OCI-LY7 (cell line): ENCODE results near the gene MLPH. TPM values are rescaled to one million over a fixed set of nuclear protein-coding genes. Genes with fewer than 3 reads are reported as not detected.

Source experiments
- BruUV-seq: library from RNA; stranded (reverse); fragments of 400-500 nt; replicated peaks from 2 replicates; lab custom pipeline; 2021; lab: Mats Ljungman, UMichigan
- CTCF ChIA-PET: fragments of 300-600 bp; sonication (Branson Sonifier 250); formaldehyde crosslinking; loops from one replicate; lab custom pipeline; 2022; ENCODE audit warnings: antibody characterized with exemption; ENCODE audit not compliant: unreplicated experiment; lab: Charles Lee
- POLR2A ChIA-PET: fragments of 300-600 bp; sonication (Branson Sonifier 250); formaldehyde crosslinking; loops from one replicate; lab custom pipeline; 2022; ENCODE audit warnings: antibody characterized with exemption; lab: Charles Lee
- DNase-seq: peaks from one replicate; pipeline ENCODE4 v3.0.0-alpha.2; 2015; ENCODE audit warnings: low spot score
- H2AFZ ChIP-seq: fragments of 200-600 bp; sonication (generic), shearing (Covaris generic); 2 replicates; pipeline ENCODE4 v1.6.1; 2014; ENCODE audit warnings: mild to moderate bottlenecking, antibody characterized with exemption, low read length, moderate library complexity
- H3K27ac ChIP-seq: fragments of 200-600 bp; sonication (generic); 2 replicates; pipeline ENCODE4 v1.5.1; 2014; ENCODE audit warnings: mixed run types, low read depth, mild to moderate bottlenecking, moderate library complexity, low read length, inconsistent platforms; ENCODE audit not compliant: poor library complexity, severe bottlenecking
- H3K36me3 ChIP-seq: fragments of 200-600 bp; sonication (generic); 2 replicates; pipeline ENCODE4 v1.6.1; 2014; ENCODE audit warnings: mild to moderate bottlenecking, antibody characterized with exemption, low read length, moderate library complexity, mixed read lengths; ENCODE audit not compliant: insufficient read depth
- H3K4me1 ChIP-seq: fragments of 200-600 bp; sonication (generic); 2 replicates; pipeline ENCODE4 v1.5.1; 2014; ENCODE audit warnings: mild to moderate bottlenecking, low read length; ENCODE audit not compliant: insufficient read depth, poor library complexity, severe bottlenecking
- H3K4me2 ChIP-seq: fragments of 200-600 bp; sonication (generic); 2 replicates; pipeline ENCODE4 v1.6.1; 2014; ENCODE audit warnings: mild to moderate bottlenecking, low read length
- H3K4me3 ChIP-seq: fragments of 200-600 bp; sonication (generic); 2 replicates; pipeline ENCODE4 v1.5.1; 2014; ENCODE audit warnings: mild to moderate bottlenecking, low read depth, low read length; ENCODE audit not compliant: poor library complexity, severe bottlenecking
- H3K79me2 ChIP-seq: fragments of 200-600 bp; sonication (generic); 2 replicates; pipeline ENCODE4 v1.6.1; 2016; ENCODE audit warnings: low read depth, mild to moderate bottlenecking, low read length, moderate library complexity, mixed read lengths; ENCODE audit not compliant: insufficient read depth
- H3K9me2 ChIP-seq: fragments of 200-600 bp; sonication (generic); 2 replicates; pipeline ENCODE4 v1.6.1; 2016; ENCODE audit warnings: mild to moderate bottlenecking, low read length, mixed read lengths; ENCODE audit not compliant: insufficient read depth
- H3K9me3 ChIP-seq: fragments of 200-600 bp; sonication (generic); 2 replicates; pipeline ENCODE4 v1.6.1; 2014; ENCODE audit warnings: mild to moderate bottlenecking, mixed run types, low read length, mixed read lengths
- H4K20me1 ChIP-seq: fragments of 200-600 bp; sonication (generic); 2 replicates; pipeline ENCODE4 v1.6.1; 2014; ENCODE audit warnings: mild to moderate bottlenecking, antibody characterized with exemption, low read length, moderate library complexity, mixed read lengths; ENCODE audit not compliant: insufficient read depth
- EZH2phosphoT487 ChIP-seq: fragments of 200-600 bp; sonication (generic); IDR thresholded peaks from 2 replicates; pipeline ENCODE4 v1.6.1; 2018; ENCODE audit warnings: low read depth, borderline replicate concordance, mild to moderate bottlenecking, mixed run types, antibody characterized with exemption, low read length, moderate library complexity, mixed read lengths
- intact Hi-C: fragments of 100-400 bp; cut with micrococcal nuclease; formaldehyde crosslinking; loops from one replicate; pipeline ENCODE4 v1.10.0; 2022; ENCODE audit not compliant: unreplicated experiment
- total RNA-seq, 2 experiments: library from RNA; depleted of rRNA in 1 of 2; stranded (reverse); fragments of >200 nt in 1 of 2; shearing (Covaris generic) in 1 of 2; gene quantifications; 2 replicates each; pipeline ENCODE4 v1.2.3, GENCODE V29; 2014 to 2022
- TF ChIP-seq, protein P1 (sequence below): fragments of 200-600 bp; sonication (generic); conservative IDR thresholded peaks from 2 replicates; pipeline ENCODE4 v1.5.1; 2014; ENCODE audit warnings: mild to moderate bottlenecking, antibody characterized with exemption, low read length, moderate library complexity, mixed read lengths

The MLPH gene
- total RNA-seq, 2 experiments from 2014 or later: not detected

DNA sequence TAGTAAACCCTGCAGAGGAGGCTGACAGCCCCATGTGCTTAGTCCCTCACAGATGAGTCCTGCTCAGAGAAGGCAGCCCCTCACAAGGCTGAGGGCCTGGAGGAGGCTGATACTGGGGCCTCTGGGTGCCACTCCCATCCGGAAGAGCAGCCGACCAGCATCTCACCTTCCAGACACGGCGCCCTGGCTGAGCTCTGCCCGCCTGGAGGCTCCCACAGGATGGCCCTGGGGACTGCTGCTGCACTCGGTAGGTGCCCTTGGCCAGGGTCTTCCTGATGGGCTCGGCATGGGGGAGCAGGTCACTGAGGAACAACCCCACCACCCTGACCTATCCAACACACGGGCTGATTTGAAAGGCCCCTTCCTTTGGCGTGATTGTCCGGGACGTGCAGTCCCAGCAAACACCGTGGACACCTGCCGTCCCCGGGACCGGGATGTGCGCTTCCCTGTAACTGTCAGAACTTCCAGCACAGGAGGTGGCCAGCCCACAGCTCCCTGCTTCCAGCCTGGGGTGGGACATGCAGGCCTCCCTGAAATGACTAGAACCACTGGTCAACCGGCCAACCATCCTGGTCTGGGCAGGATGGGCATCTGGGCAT, 38.6 kb downstream of the MLPH start:
- Histone ChIP-seq H4K20me1 (no peaks in the 10 kb centered on the region), H3K4me3 (no peak overlapping the region), H3K9me2 (no peaks in the 10 kb centered on the region), H3K27ac (no peak overlapping the region), H3K4me1 (peaks cover 21% of the 10 kb centered on the region), H3K4me2 (no peak overlapping the region), H3K36me3 (no peaks in the 10 kb centered on the region), H2AFZ (no peak overlapping the region), H3K79me2 (no peaks in the 10 kb centered on the region), H3K9me3 (no peaks in the 10 kb centered on the region)
- TF ChIP-seq, protein P1, sequence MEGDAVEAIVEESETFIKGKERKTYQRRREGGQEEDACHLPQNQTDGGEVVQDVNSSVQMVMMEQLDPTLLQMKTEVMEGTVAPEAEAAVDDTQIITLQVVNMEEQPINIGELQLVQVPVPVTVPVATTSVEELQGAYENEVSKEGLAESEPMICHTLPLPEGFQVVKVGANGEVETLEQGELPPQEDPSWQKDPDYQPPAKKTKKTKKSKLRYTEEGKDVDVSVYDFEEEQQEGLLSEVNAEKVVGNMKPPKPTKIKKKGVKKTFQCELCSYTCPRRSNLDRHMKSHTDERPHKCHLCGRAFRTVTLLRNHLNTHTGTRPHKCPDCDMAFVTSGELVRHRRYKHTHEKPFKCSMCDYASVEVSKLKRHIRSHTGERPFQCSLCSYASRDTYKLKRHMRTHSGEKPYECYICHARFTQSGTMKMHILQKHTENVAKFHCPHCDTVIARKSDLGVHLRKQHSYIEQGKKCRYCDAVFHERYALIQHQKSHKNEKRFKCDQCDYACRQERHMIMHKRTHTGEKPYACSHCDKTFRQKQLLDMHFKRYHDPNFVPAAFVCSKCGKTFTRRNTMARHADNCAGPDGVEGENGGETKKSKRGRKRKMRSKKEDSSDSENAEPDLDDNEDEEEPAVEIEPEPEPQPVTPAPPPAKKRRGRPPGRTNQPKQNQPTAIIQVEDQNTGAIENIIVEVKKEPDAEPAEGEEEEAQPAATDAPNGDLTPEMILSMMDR: no peak
- no peak for TF ChIP-seq EZH2phosphoT487
- ChIA-PET POLR2A (no interaction called here), CTCF (no interaction called here)
- DNase-seq: no peak
- intact Hi-C loops: no loop called here
- BruUV-seq: no TSS peak

- Histone ChIP-seq H3K36me3 (no peaks in the 10 kb centered on the region), H3K27ac (no peak overlapping the region), H3K79me2 (no peaks in the 10 kb centered on the region), H3K9me2 (no peaks in the 10 kb centered on the region), H3K4me2 (no peak overlapping the region), H3K4me1 (peaks cover 22% of the 10 kb centered on the region), H3K4me3 (no peak overlapping the region), H3K9me3 (no peaks in the 10 kb centered on the region), H2AFZ (no peak overlapping the region), H4K20me1 (no peaks in the 10 kb centered on the region)
- intact Hi-C loops: no loop called here
- no peak for DNase-seq
- BruUV-seq: no TSS peak
- POLR2A ChIA-PET: no interaction called here
- CTCF ChIA-PET: no interaction called here
- TF ChIP-seq, protein P1: no peak
- TF ChIP-seq EZH2phosphoT487: no peak
Measured at GRCh38 chr2:237527233-237527632, 40.2 kb downstream of the MLPH start.

DNA sequence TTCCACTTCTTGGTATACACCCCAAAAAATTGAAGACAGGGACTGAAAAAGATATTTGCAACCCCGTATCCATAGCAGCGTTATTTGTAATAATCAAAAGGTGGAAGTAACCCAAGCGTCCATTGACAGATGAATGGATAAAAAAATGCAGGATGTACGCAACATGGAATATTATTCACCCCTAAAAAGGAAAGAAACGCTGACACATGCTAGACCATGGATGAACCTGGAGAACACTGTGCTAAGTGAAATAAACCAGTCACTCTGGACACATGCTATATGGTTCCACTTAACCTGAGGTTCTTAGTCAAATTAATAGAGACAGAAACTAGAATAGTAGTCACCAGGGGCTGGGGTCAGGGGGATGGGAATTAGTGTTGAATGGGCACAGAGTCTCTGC, 40.7 kb downstream of the MLPH start:
- Histone ChIP-seq H3K4me1 (peaks cover 22% of the 10 kb centered on the region), H4K20me1 (no peaks in the 10 kb centered on the region), H3K27ac (no peak overlapping the region), H2AFZ (no peak overlapping the region), H3K9me2 (no peaks in the 10 kb centered on the region), H3K4me3 (no peak overlapping the region), H3K9me3 (no peaks in the 10 kb centered on the region), H3K79me2 (no peaks in the 10 kb centered on the region), H3K4me2 (no peak overlapping the region), H3K36me3 (no peaks in the 10 kb centered on the region)
- intact Hi-C loops: no loop called here
- TF ChIP-seq, protein P1: no peak
- TF ChIP-seq EZH2phosphoT487: no peak
- DNase-seq: no peak
- ChIA-PET POLR2A (no interaction called here), CTCF (no interaction called here)
- BruUV-seq: no TSS peak
